Dedifferentiated amniotic fluid mesenchymal stem cell (primary cell): ENCODE data around the gene KCNC1.

ENCODE experiments used
- DNase-seq: peaks from one replicate; pipeline ENCODE4 v3.0.0-alpha.2; 2016; ENCODE audit errors: extremely low spot score

KCNC1 gene

GRCh38 chr11:17734418-17734911 lies at the start of gene KCNC1:
KCNC1 (plus strand) TSS chr11:17734781; CDS start chr11:17736003, 1,222 bp downstream.
- DNase-seq = no peak

- no peak for DNase-seq
Observed at GRCh38 chr11:17686231-17686980, 48.2 kb upstream of the KCNC1 start.

- DNase-seq = no peak
Observed at GRCh38 chr11:17687946-17688670, 46.5 kb upstream of the KCNC1 start.

GRCh38 chr11:17691550-17691949 lies 43.0 kb upstream of the KCNC1 start:
- no peak for DNase-seq

- DNase-seq = no peak
Observed at GRCh38 chr11:17691976-17692375, 42.6 kb upstream of the KCNC1 start.

GRCh38 chr11:17692931-17693330 lies 41.6 kb upstream of the KCNC1 start:
- no peak for DNase-seq

GRCh38 chr11:17693531-17693930 lies 41.0 kb upstream of the KCNC1 start:
- DNase-seq = no peak

- no peak for DNase-seq
Observed at GRCh38 chr11:17694494-17695110, 40.0 kb upstream of the KCNC1 start.

GRCh38 chr11:17695454-17696441 lies 38.8 kb upstream of the KCNC1 start:
- DNase-seq = no peak

GRCh38 chr11:17696741-17697140 lies 37.8 kb upstream of the KCNC1 start:
- DNase-seq = no peak

- no peak for DNase-seq
Observed at GRCh38 chr11:17697175-17697949, 37.2 kb upstream of the KCNC1 start.

- no peak for DNase-seq
Observed at GRCh38 chr11:17699147-17700114, 35.1 kb upstream of the KCNC1 start.

GRCh38 chr11:17700991-17701390 lies 33.6 kb upstream of the KCNC1 start:
- no peak for DNase-seq

- DNase-seq = no peak
Observed at GRCh38 chr11:17702876-17703275, 31.7 kb upstream of the KCNC1 start.

GRCh38 chr11:17703951-17704350 lies 30.6 kb upstream of the KCNC1 start:
- DNase-seq = no peak

GRCh38 chr11:17707830-17708229 lies 26.8 kb upstream of the KCNC1 start:
- DNase-seq = no peak

- no peak for DNase-seq
Observed at GRCh38 chr11:17711836-17712235, 22.7 kb upstream of the KCNC1 start.

GRCh38 chr11:17713851-17714250 lies 20.7 kb upstream of the KCNC1 start:
- no peak for DNase-seq

GRCh38 chr11:17714356-17714854 lies 20.2 kb upstream of the KCNC1 start:
- DNase-seq = no peak
